GM12873 (cell line): Measurements from ENCODE around the gene TM6SF1.
A peak's percentile ranks its signal among the peaks of the same experiment; 100 is the strongest.

Experiments used
- CTCF ChIP-seq: IDR thresholded peaks from 2 replicates; pipeline ENCODE4 v1.5.1; 2012; ENCODE audit warnings: low read depth, mild to moderate bottlenecking, moderate library complexity, low read length, control low read depth; ENCODE audit not compliant: insufficient read depth; ENCODE audit errors: missing control alignments

Gene TM6SF1

DNA sequence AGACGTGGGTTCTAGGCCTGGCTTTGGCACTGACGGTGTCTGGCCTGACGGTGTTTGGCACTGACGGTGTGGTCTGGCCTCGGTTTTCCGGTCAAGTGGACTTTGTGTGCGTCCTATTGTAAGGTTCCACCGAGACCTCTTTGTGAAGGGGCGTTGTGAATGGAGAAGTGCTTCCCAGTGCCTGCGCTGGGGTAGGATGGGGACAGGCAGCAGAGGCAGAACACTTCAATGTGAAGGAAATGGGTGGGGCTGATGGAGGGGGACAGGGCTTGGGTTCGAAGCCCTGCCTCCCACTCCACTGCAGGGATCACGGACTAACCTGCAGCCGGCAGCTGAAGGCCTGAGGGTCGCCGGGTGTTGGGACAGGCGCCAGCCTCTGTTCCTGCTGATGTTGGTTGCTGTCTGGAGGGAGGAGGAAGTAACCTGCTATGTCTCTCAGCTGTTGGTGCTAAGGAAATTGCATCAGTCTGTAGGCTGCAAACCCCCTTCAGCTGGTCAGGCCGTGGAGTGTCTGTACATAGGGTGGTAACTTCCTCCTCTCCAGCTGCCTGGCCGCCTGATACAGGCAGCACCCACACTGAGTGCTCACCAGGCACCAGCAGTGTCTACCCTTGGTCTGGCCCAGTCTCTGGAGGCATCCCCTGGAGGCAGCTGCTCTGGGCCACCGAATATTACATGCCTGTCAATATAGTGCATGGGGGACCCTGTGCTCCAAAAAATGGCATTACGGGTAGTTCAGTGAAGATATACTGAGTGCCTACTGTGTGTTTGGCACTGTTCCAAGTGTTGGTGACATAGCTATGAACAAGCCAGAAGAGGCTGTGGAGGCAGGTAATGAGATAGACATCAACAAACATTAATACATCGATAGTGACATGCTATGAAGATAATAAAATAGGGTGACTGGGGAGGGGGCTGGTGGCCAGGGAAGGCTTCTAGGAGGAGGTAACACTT, 1.1 kb downstream of the TM6SF1 start:
- peak; percentile 3 for TF ChIP-seq CTCF

- no peak for TF ChIP-seq CTCF
Observed at GRCh38 chr15:83109532-83109931, 2.1 kb downstream of the TM6SF1 start.

- no peak for TF ChIP-seq CTCF
Observed at GRCh38 chr15:83110381-83110780, 2.9 kb downstream of the TM6SF1 start.

DNA sequence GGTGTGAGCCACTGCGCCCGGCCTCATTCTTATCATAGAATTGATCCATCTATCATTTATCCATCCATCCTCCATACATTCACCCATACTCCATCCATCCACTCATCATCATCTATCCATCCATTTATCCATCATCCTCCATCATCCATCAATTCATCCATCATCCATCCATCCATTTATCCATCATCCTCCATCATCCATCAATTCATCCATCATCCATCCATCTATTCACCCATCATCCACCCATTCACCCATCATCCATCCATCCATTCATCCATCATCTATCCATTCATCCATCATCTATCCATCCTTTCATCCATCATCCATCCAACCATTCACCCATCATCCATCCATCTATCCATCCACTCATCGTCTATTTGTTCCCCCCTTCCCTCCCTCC, 3.7 kb downstream of the TM6SF1 start:
- TF ChIP-seq CTCF, result no peak

DNA sequence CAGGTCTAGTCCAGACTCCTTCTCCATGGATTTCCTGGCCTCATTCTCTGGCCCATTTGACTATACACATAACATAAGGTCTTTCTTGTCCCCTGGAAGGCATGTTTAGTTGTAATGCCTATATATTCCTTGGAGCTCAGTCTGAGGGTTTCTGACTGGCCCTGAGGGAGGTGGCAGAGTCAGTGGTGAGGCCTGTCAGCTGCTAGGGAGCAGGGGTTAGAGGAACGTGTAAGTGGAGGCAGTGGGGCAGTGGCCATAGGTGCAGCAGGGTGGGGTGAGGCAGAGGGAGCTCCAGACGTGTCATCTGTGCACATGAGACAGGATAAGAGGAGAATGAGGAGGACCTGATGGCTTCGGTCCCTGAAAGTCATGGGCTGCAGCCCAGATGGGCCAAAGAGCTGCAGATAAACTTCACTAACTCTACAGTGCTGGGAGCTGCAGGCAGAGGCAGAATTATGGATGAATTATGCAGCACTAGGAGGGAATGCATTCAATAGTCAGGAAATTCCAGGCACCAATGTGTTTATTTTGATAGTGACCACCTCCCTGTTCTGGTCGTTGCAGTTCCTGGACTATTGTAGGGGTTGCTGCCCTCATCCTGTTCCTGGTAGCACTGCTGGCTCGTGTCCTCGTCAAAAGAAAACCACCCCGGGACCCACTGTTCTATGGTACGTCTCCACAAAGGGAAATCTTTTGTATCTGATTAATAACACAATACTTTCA, 4.9 kb downstream of the TM6SF1 start:
- TF ChIP-seq CTCF, result no peak

DNA sequence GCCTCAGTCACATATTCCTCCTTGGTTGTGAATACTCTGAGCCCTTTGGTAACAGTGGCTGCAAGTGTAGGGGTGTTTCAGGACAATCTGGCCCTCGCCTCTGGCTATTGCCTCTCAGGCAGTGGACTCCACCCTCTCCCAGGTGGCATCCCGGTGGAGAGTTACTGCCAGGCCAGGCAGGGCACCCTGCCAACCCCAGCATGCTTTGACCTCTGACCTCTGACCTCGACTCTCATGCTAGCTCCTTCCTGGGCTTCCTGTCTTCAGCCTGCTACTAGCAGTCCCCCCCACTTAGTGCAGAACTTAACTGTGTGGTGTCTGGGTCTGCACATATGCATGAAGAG, 5.5 kb downstream of the TM6SF1 start:
- TF ChIP-seq CTCF, result no peak

DNA sequence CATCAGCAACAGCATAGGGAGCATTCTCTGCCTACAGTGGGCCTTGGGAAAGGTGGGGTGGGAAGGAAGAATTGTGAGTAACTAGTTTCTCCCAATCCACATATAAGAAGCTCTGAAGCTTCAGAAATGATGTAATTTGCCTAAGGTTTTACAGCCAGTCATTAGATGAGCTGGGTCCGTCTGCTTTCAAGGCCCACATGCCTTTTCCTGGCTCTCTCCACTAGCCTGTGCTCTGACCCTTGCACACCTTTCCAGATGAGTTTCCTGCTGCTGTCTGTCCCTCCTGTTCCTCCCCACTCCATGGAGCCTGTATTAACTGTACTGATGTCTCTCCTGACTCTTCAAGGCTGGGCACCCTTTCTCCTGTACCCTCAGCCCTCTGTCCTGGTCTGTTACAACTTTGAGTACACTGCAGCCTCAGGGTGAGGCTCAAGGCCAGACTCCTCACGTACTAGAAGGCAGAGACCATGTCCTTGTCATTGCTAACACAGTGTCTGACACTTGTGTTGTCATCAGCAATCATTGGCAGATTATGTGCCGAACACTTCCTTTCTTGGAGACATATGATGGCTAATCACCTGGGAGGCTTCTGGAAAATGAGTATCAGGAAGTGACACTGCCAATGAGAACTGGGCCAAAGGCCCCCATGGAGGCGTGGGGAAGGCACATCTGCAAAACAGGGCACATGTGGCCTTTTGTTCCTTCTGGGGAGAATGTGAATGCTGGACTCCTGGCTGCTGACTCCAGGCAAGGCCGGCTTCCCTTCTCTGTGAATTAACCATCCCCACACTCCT, 6.6 kb downstream of the TM6SF1 start:
- TF ChIP-seq CTCF, result no peak
